MM.1S (cell line): ENCODE measurements around the gene CALR3.

Source experiments
- CTCF ChIP-seq: fragments of 300-600 bp; sonication (generic); IDR thresholded peaks from 2 replicates; pipeline ENCODE4 v1.5.1; 2016; ENCODE audit warnings: antibody characterized with exemption, low read length, mixed read lengths
- EZH2 ChIP-seq: fragments of 300-600 bp; sonication (generic); optimal IDR thresholded peaks from 2 replicates; pipeline ENCODE3; 2017; ENCODE audit warnings: low read depth, mild to moderate bottlenecking, antibody characterized with exemption, low read length, mixed read lengths

- TF ChIP-seq CTCF (no peak), EZH2 (no peak)
These were observed 45.0 kb upstream of the CALR3 start for GRCh38 chr19:16540948-16541347.
